HEK293 (cell line): ENCODE results near the gene FBL.
A peak's percentile ranks its signal among the peaks of the same experiment; 100 is the strongest.

ENCODE experiments used
- CTCF ChIA-PET: fragments of 350-600 bp; formaldehyde crosslinking; extraction: SDS; loops from one replicate; lab custom pipeline; 2021; ENCODE audit warnings: antibody characterized with exemption; lab: Yijun Ruan, JAX
- POLR2A ChIA-PET: fragments of 300-600 bp; formaldehyde crosslinking; extraction: SDS; loops from one replicate; lab custom pipeline; 2020; ENCODE audit warnings: antibody characterized with exemption, inconsistent platforms; lab: Yijun Ruan, JAX
- H3K27ac ChIP-seq: fragments of 200-500 bp; sonication (Bioruptor generic); 2 replicates; pipeline ENCODE4 v1.5.1; 2014; ENCODE audit warnings: low read depth, low read length, control low read depth, inconsistent platforms; ENCODE audit errors: extremely low read depth
- H3K36me3 ChIP-seq, 2 experiments: fragments of 200-500 bp in 1 of 2; sonication (Bioruptor generic) in 1 of 2; 1 replicate in 1 of 2; 2 replicates in 1 of 2; pipeline ENCODE4 v1.5.1; 2014 to 2017; ENCODE audit warnings: inconsistent platforms in 2 of 2, low read length in 2 of 2; ENCODE audit not compliant: control insufficient read depth in 2 of 2, insufficient read depth in 1 of 2
- H3K4me1 ChIP-seq: fragments of 200-500 bp; sonication (Bioruptor generic); 2 replicates; pipeline ENCODE4 v1.5.1; 2014; ENCODE audit warnings: mild to moderate bottlenecking, low read length, inconsistent platforms; ENCODE audit not compliant: control insufficient read depth, insufficient read depth
- H3K4me3 ChIP-seq: 2 replicates; pipeline ENCODE4 v1.5.1; 2011; ENCODE audit warnings: low read depth, mild to moderate bottlenecking, control low read depth, low read length, moderate library complexity
- H3K9me3 ChIP-seq: fragments of 200-500 bp; sonication (Bioruptor generic); 2 replicates; pipeline ENCODE4 v1.5.1; 2014; ENCODE audit warnings: low read depth, low read length, inconsistent platforms; ENCODE audit not compliant: control insufficient read depth, insufficient read depth
- EGR2 ChIP-seq: fragments of 450-650 bp; formaldehyde crosslinking; IDR thresholded peaks from 2 replicates; pipeline ENCODE4 v1.5.1; 2016; ENCODE audit warnings: low read depth, missing biosample characterization, missing genetic modification characterization
- GLIS1 ChIP-seq: fragments of 450-650 bp; formaldehyde crosslinking; IDR thresholded peaks from 2 replicates; pipeline ENCODE4 v1.5.1; 2016; ENCODE audit warnings: missing biosample characterization, missing genetic modification characterization
- IKZF3 ChIP-seq: fragments of 450-650 bp; IDR thresholded peaks from 2 replicates; pipeline ENCODE4 v1.5.0; 2018; ENCODE audit warnings: missing biosample characterization, mild to moderate bottlenecking, missing genetic modification characterization, moderate library complexity
- KLF10 ChIP-seq: fragments of 450-650 bp; IDR thresholded peaks from 2 replicates; pipeline ENCODE4 v1.5.1; 2018; ENCODE audit warnings: missing biosample characterization, mild to moderate bottlenecking, missing genetic modification characterization
- MYNN ChIP-seq: fragments of 450-650 bp; formaldehyde crosslinking; IDR thresholded peaks from 2 replicates; pipeline ENCODE4 v1.5.1; 2016; ENCODE audit warnings: missing biosample characterization, missing genetic modification characterization, borderline replicate concordance
- MZF1 ChIP-seq: fragments of 450-650 bp; formaldehyde crosslinking; IDR thresholded peaks from 2 replicates; pipeline ENCODE4 v1.5.1; 2017; ENCODE audit warnings: missing biosample characterization, missing genetic modification characterization, borderline replicate concordance
- OSR2 ChIP-seq: fragments of 450-650 bp; formaldehyde crosslinking; IDR thresholded peaks from 2 replicates; pipeline ENCODE4 v1.5.1; 2016; ENCODE audit warnings: missing biosample characterization, missing genetic modification characterization
- REPIN1 ChIP-seq: fragments of 450-650 bp; formaldehyde crosslinking; IDR thresholded peaks from 2 replicates; pipeline ENCODE4 v1.5.1; 2017; ENCODE audit warnings: missing biosample characterization, missing genetic modification characterization, low read depth
- SP3 ChIP-seq: fragments of 450-650 bp; formaldehyde crosslinking; IDR thresholded peaks from 2 replicates; pipeline ENCODE4 v1.5.1; 2016; ENCODE audit warnings: missing biosample characterization, missing genetic modification characterization
- TRIM28 ChIP-seq: IDR thresholded peaks from 2 replicates; pipeline ENCODE4 v1.6.1; 2011; ENCODE audit warnings: low read length, control low read depth, borderline replicate concordance
- WT1 ChIP-seq: fragments of 450-650 bp; formaldehyde crosslinking; IDR thresholded peaks from 2 replicates; pipeline ENCODE4 v1.5.1; 2016; ENCODE audit warnings: missing biosample characterization, missing genetic modification characterization
- ZBTB7A ChIP-seq: fragments of 450-650 bp; formaldehyde crosslinking; IDR thresholded peaks from 2 replicates; pipeline ENCODE4 v1.5.1; 2016; ENCODE audit warnings: low read depth, missing biosample characterization, missing genetic modification characterization
- ZEB2 ChIP-seq: fragments of 450-650 bp; formaldehyde crosslinking; IDR thresholded peaks from 2 replicates; pipeline ENCODE4 v1.5.1; 2016; ENCODE audit warnings: missing biosample characterization, missing genetic modification characterization
- ZFHX2 ChIP-seq: fragments of 450-650 bp; formaldehyde crosslinking; conservative IDR thresholded peaks from 2 replicates; pipeline ENCODE4 v1.5.1; 2016; ENCODE audit warnings: missing biosample characterization, missing genetic modification characterization
- ZNF146 ChIP-seq: fragments of 450-650 bp; formaldehyde crosslinking; IDR thresholded peaks from 2 replicates; pipeline ENCODE4 v1.5.1; 2016; ENCODE audit warnings: missing biosample characterization, missing genetic modification characterization
- ZNF157 ChIP-seq: fragments of 450-650 bp; formaldehyde crosslinking; IDR thresholded peaks from 2 replicates; pipeline ENCODE4 v1.5.1; 2016; ENCODE audit warnings: missing biosample characterization, missing genetic modification characterization
- ZNF239 ChIP-seq: fragments of 450-650 bp; formaldehyde crosslinking; IDR thresholded peaks from 2 replicates; pipeline ENCODE4 v1.5.1; 2016; ENCODE audit warnings: missing biosample characterization, missing genetic modification characterization
- ZNF426 ChIP-seq: fragments of 450-650 bp; formaldehyde crosslinking; IDR thresholded peaks from 2 replicates; pipeline ENCODE4 v1.5.1; 2017; ENCODE audit warnings: missing biosample characterization, missing genetic modification characterization, mild to moderate bottlenecking, inconsistent platforms, moderate library complexity
- ZNF48 ChIP-seq: fragments of 450-650 bp; formaldehyde crosslinking; IDR thresholded peaks from 2 replicates; pipeline ENCODE4 v1.5.1; 2016; ENCODE audit warnings: missing biosample characterization, missing genetic modification characterization
- ZNF521 ChIP-seq: fragments of 450-650 bp; formaldehyde crosslinking; IDR thresholded peaks from 2 replicates; pipeline ENCODE4 v1.5.1; 2017; ENCODE audit warnings: missing biosample characterization, mild to moderate bottlenecking, missing genetic modification characterization
- ZNF571 ChIP-seq: fragments of 450-650 bp; formaldehyde crosslinking; IDR thresholded peaks from 2 replicates; pipeline ENCODE4 v1.5.0; 2017; ENCODE audit warnings: missing biosample characterization, missing genetic modification characterization
- ZNF585B ChIP-seq: fragments of 450-650 bp; formaldehyde crosslinking; IDR thresholded peaks from 2 replicates; pipeline ENCODE4 v1.5.1; 2016; ENCODE audit warnings: missing biosample characterization, missing genetic modification characterization
- ZNF624 ChIP-seq: fragments of 450-650 bp; formaldehyde crosslinking; IDR thresholded peaks from 2 replicates; pipeline ENCODE4 v1.5.1; 2017; ENCODE audit warnings: missing biosample characterization, missing genetic modification characterization
- ZNF654 ChIP-seq: fragments of 450-650 bp; formaldehyde crosslinking; IDR thresholded peaks from 2 replicates; pipeline ENCODE4 v1.5.1; 2016; ENCODE audit warnings: low read depth, missing biosample characterization, missing genetic modification characterization
- ZNF660 ChIP-seq: fragments of 450-650 bp; IDR thresholded peaks from 2 replicates; pipeline ENCODE4 v1.5.1; 2018; ENCODE audit warnings: missing biosample characterization, mild to moderate bottlenecking, missing genetic modification characterization
- ZNF707 ChIP-seq: fragments of 450-650 bp; formaldehyde crosslinking; IDR thresholded peaks from 2 replicates; pipeline ENCODE4 v1.5.1; 2016; ENCODE audit warnings: missing biosample characterization, missing genetic modification characterization
- ZNF785 ChIP-seq: fragments of 450-650 bp; formaldehyde crosslinking; IDR thresholded peaks from 2 replicates; pipeline ENCODE4 v1.5.1; 2016; ENCODE audit warnings: missing biosample characterization, missing genetic modification characterization
- ZNF837 ChIP-seq: fragments of 450-650 bp; formaldehyde crosslinking; IDR thresholded peaks from 2 replicates; pipeline ENCODE4 v1.5.1; 2016; ENCODE audit warnings: missing biosample characterization, missing genetic modification characterization
- ZNF843 ChIP-seq: fragments of 450-650 bp; formaldehyde crosslinking; IDR thresholded peaks from 2 replicates; pipeline ENCODE4 v1.5.1; 2016; ENCODE audit warnings: missing biosample characterization, missing genetic modification characterization
- TF ChIP-seq, protein P1 (sequence below): fragments of 450-650 bp; formaldehyde crosslinking; IDR thresholded peaks from 2 replicates; pipeline ENCODE4 v1.5.1; 2016; ENCODE audit warnings: missing biosample characterization, missing genetic modification characterization
- TF ChIP-seq, protein P2 (sequence below): fragments of 450-650 bp; formaldehyde crosslinking; IDR thresholded peaks from 2 replicates; pipeline ENCODE4; 2016; ENCODE audit warnings: missing biosample characterization, missing genetic modification characterization
- TF ChIP-seq, protein P3 (sequence below): fragments of 450-650 bp; formaldehyde crosslinking; IDR thresholded peaks from 2 replicates; pipeline ENCODE4 v1.5.1; 2016; ENCODE audit warnings: missing biosample characterization, missing genetic modification characterization
- TF ChIP-seq, protein P4 (sequence below): fragments of 450-650 bp; formaldehyde crosslinking; IDR thresholded peaks from 2 replicates; pipeline ENCODE4 v1.5.1; 2016; ENCODE audit warnings: missing biosample characterization, missing genetic modification characterization

FBL gene

DNA sequence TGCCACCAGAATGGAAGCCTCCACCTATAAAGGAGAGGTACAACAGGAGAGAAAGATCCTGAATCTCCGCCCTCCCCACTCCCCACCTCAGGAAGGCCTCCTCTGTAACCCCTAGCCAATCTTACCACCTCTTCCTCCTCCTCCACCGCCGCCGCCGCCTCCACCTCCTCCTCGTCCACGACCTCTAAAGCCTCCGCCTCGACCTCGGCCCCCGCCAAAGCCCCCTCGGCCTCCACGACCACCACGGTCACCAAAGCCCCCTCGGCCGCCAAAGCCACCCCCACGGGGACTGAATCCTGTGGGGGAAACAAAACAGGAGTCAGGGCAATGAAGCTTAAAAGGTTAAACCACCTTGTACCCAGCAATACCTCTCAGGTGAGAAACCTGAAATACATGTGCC is 5.7 kb downstream of the FBL start:
- H3K4me1 ChIP-seq, result peaks cover 42% of the 10 kb centered on the region

DNA sequence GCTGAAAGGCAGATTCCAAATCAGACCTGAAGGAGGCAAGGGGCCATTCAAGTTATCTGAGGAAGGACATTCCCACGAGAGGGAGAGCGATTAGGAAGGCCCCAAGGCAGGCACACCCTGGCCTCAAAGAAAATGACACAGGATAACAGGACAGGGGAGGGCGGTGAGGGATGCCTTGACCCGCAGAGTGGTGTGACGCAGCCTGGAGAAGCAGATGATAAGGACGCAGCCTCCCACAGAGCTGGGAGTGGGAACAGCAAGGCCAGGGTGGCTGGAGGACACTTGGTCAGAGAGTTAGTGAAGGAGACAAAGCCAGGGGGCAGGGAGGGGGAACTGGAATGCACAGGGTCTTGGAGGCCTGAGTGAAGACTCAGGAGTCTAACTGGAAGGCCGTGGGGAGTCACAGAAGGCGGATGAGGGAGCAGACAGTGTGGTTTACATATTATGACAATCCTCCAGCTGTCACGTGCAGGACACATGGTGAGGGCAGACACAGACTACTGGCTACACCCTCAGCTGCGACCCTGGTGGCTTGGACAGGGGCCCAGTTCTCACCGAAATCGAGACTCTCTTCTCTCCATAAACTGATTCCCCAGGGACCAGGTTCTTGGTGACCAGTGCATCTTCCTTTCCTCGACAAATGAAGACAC is 6.4 kb downstream of the FBL start:
- Histone ChIP-seq H3K9me3 (no peaks in the 10 kb centered on the region), H3K4me3 (no peak overlapping the region), H3K27ac (no peak overlapping the region), H3K4me1 (peaks cover 37% of the 10 kb centered on the region), H3K36me3 (peaks cover 59 to 70% of the 10 kb centered on the region in 2 experiments)
- TF ChIP-seq, protein P1, sequence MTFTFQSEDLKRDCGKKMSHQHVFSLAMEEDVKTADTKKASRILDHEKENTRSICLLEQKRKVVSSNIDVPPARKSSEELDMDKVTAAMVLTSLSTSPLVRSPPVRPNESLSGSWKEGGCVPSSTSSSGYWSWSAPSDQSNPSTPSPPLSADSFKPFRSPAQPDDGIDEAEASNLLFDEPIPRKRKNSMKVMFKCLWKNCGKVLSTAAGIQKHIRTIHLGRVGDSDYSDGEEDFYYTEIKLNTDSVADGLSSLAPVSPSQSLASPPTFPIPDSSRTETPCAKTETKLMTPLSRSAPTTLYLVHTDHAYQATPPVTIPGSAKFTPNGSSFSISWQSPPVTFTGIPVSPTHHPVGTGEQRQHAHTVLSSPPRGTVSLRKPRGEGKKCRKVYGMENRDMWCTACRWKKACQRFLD, result no peak
- TF ChIP-seq ZNF785 (tag by site-specific recombination) (no peak), TRIM28 (no peak), ZNF843 (no peak), ZNF837 (tag by site-specific recombination) (no peak), SP3 (tag by site-specific recombination) (no peak), ZNF571 (no peak), ZNF624 (tag by site-specific recombination) (no peak), ZNF157 (tag by site-specific recombination) (no peak), MZF1 (tag by site-specific recombination) (no peak), ZNF707 (tag by site-specific recombination) (no peak), ZNF48 (tag by site-specific recombination) (no peak), ZBTB7A (tag by site-specific recombination) (no peak), REPIN1 (tag by site-specific recombination) (no peak), ZNF521 (tag by site-specific recombination) (no peak), WT1 (tag by site-specific recombination) (no peak), ZNF426 (tag by site-specific recombination) (no peak), ZEB2 (tag by site-specific recombination) (no peak)
- TF ChIP-seq, protein P2, sequence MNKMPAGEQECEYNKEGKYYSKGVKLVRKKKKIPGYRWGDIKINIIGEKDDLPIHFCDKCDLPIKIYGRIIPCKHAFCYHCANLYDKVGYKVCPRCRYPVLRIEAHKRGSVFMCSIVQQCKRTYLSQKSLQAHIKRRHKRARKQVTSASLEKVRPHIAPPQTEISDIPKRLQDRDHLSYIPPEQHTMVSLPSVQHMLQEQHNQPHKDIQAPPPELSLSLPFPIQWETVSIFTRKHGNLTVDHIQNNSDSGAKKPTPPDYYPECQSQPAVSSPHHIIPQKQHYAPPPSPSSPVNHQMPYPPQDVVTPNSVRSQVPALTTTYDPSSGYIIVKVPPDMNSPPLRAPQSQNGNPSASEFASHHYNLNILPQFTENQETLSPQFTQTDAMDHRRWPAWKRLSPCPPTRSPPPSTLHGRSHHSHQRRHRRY (tag by site-specific recombination), result no peak
- TF ChIP-seq, protein P3, sequence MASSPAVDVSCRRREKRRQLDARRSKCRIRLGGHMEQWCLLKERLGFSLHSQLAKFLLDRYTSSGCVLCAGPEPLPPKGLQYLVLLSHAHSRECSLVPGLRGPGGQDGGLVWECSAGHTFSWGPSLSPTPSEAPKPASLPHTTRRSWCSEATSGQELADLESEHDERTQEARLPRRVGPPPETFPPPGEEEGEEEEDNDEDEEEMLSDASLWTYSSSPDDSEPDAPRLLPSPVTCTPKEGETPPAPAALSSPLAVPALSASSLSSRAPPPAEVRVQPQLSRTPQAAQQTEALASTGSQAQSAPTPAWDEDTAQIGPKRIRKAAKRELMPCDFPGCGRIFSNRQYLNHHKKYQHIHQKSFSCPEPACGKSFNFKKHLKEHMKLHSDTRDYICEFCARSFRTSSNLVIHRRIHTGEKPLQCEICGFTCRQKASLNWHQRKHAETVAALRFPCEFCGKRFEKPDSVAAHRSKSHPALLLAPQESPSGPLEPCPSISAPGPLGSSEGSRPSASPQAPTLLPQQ (tag by site-specific recombination), result no peak
- POLR2A ChIA-PET, result no interaction called here
- CTCF ChIA-PET, result interaction anchor here (6.0 to 7.8 kb wide), 2 partner anchors 46 to 70 kb away, joined by 72 to 237 read pairs; no protein-coding TSS in a partner anchor

More for the DNA sequence above, 5.7 kb downstream of the FBL start:
- POLR2A ChIA-PET, result no interaction called here
- Histone ChIP-seq H3K4me3 (no peak overlapping the region), H3K9me3 (no peaks in the 10 kb centered on the region), H3K36me3 (peaks cover 53 to 63% of the 10 kb centered on the region in 2 experiments), H3K27ac (no peak overlapping the region)
- TF ChIP-seq IKZF3, result no peak
- TF ChIP-seq, protein P3 (tag by site-specific recombination), result no peak
- no peak for TF ChIP-seq ZNF654
- no peak for TF ChIP-seq OSR2
- peak; percentile 98 for TF ChIP-seq EGR2 (tag by site-specific recombination)
- TF ChIP-seq KLF10 (tag by site-specific recombination), result no peak
- no peak for TF ChIP-seq ZNF239 (tag by site-specific recombination)
- TF ChIP-seq, protein P4, sequence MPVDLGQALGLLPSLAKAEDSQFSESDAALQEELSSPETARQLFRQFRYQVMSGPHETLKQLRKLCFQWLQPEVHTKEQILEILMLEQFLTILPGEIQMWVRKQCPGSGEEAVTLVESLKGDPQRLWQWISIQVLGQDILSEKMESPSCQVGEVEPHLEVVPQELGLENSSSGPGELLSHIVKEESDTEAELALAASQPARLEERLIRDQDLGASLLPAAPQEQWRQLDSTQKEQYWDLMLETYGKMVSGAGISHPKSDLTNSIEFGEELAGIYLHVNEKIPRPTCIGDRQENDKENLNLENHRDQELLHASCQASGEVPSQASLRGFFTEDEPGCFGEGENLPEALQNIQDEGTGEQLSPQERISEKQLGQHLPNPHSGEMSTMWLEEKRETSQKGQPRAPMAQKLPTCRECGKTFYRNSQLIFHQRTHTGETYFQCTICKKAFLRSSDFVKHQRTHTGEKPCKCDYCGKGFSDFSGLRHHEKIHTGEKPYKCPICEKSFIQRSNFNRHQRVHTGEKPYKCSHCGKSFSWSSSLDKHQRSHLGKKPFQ (tag by site-specific recombination), result no peak
- TF ChIP-seq ZNF660 (tag by site-specific recombination), result no peak
- TF ChIP-seq MYNN (tag by site-specific recombination), result no peak
- no peak for TF ChIP-seq ZNF146
- no peak for TF ChIP-seq GLIS1
- TF ChIP-seq ZEB2 (tag by site-specific recombination), result no peak
- TF ChIP-seq ZNF585B (tag by site-specific recombination), result no peak
- TF ChIP-seq ZFHX2 (tag by site-specific recombination), result peak; percentile 87
- CTCF ChIA-PET, result interaction anchor here (1.1 to 7.8 kb wide), 5 partner anchors 37 to 299 kb away, joined by 3 to 237 read pairs (median 61); partner anchors contain the start of gene PSMC4
